HepG2 (cell line): ENCODE data around the gene TRIM77. TPM values are rescaled to one million over a fixed set of nuclear protein-coding genes. Genes with fewer than 3 reads are reported as not detected.

Experiments
- ATAC-seq: fragments of 200-7000 bp; cut with Tn5 transposase; 3 replicates; pipeline ENCODE4 v1.9.1; 2020; ENCODE audit warnings: mild to moderate bottlenecking, moderate library complexity
- BruUV-seq: library from RNA; stranded (reverse); fragments of 400-500 nt; replicated peaks from 2 replicates; lab custom pipeline; 2021; lab: Mats Ljungman, UMichigan
- CTCF ChIA-PET: fragments of 300-600 bp; formaldehyde crosslinking; extraction: SDS; loops from one replicate; lab custom pipeline; 2021; ENCODE audit warnings: low total read pairs, inconsistent platforms, low intra/inter-chr PET ratio; lab: Yijun Ruan, JAX
- POLR2A ChIA-PET: fragments of 350-600 bp; sonication (Branson Sonifier 250); formaldehyde crosslinking; loops from one replicate; lab custom pipeline; 2020; ENCODE audit warnings: antibody characterized with exemption, inconsistent platforms; lab: Yijun Ruan, JAX
- DNase-seq: peaks from one replicate; pipeline ENCODE4 v3.0.0-alpha.2; 2015; ENCODE audit warnings: low spot score
- FAIRE-seq: peaks from 3 replicates; lab custom pipeline; 2011; peaks lifted over from hg19 to GRCh38; lab: Jason Lieb, UNC
- H2AFZ ChIP-seq: one replicate; pipeline ENCODE4 v1.6.1; 2011; ENCODE audit warnings: low read length, inconsistent platforms
- H3K27ac ChIP-seq: fragments of 300-600 bp; 3 replicates; pipeline ENCODE4 v1.8.0; 2011; ENCODE audit warnings: mixed run types, mild to moderate bottlenecking, mixed read lengths, low read length, inconsistent platforms; ENCODE audit not compliant: insufficient read depth; ENCODE audit errors: extremely low read length
- H3K27me3 ChIP-seq, 2 experiments: fragments of 200-600 bp in 1 of 2; 2 replicates in 1 of 2; 3 replicates in 1 of 2; pipeline versions ENCODE4 v1.6.0 to v1.8.0; 2011; ENCODE audit warnings: low read length in 2 of 2, mild to moderate bottlenecking in 2 of 2, moderate library complexity in 2 of 2, inconsistent platforms in 1 of 2; ENCODE audit not compliant: insufficient read depth in 2 of 2, control insufficient read depth in 1 of 2
- H3K36me3 ChIP-seq, 2 experiments: fragments of 200-600 bp in 1 of 2; replicated peaks in 1 of 2; 2 replicates in 1 of 2; 3 replicates in 1 of 2; pipeline versions ENCODE4 v1.5.1 to v1.8.0; 2011; ENCODE audit warnings: low read length in 2 of 2, inconsistent platforms in 1 of 2; ENCODE audit not compliant: insufficient read depth in 2 of 2, control insufficient read depth in 1 of 2
- H3K4me1 ChIP-seq: 2 replicates; pipeline ENCODE4 v1.5.1; 2012; ENCODE audit warnings: low read length, inconsistent platforms; ENCODE audit not compliant: insufficient read depth
- H3K4me2 ChIP-seq: 2 replicates; pipeline ENCODE4 v1.6.0; 2011; ENCODE audit warnings: low read depth, low read length, inconsistent platforms
- H3K4me3 ChIP-seq, 3 experiments: fragments of 200-600 bp in 1 of 3; sonication (generic), shearing (Covaris generic) in 1 of 3; replicated peaks in 1 of 3; 2 replicates each; pipeline ENCODE4 v1.5.1; 2011 to 2016; ENCODE audit warnings: low read length in 3 of 3, inconsistent platforms in 2 of 3, low read depth in 2 of 3, mild to moderate bottlenecking in 2 of 3, control low read depth in 1 of 3, mixed read lengths in 1 of 3; ENCODE audit not compliant: insufficient read depth in 1 of 3
- H3K79me2 ChIP-seq: one replicate; pipeline ENCODE4 v1.6.1; 2011; ENCODE audit warnings: low read length, inconsistent platforms; ENCODE audit not compliant: insufficient read depth
- H3K9ac ChIP-seq: 2 replicates; pipeline ENCODE4 v1.6.0; 2011; ENCODE audit warnings: mild to moderate bottlenecking, low read depth, low read length, inconsistent platforms; ENCODE audit not compliant: insufficient read depth
- H3K9me3 ChIP-seq: 2 replicates; pipeline ENCODE4 v1.5.1; 2012; ENCODE audit warnings: mild to moderate bottlenecking, low read length
- H4K20me1 ChIP-seq: 2 replicates; pipeline ENCODE4 v1.6.0; 2011; ENCODE audit warnings: inconsistent platforms, mild to moderate bottlenecking, low read length, moderate library complexity; ENCODE audit not compliant: insufficient read depth
- ARNTL ChIP-seq: sonication (generic); formaldehyde crosslinking; IDR thresholded peaks from 2 replicates; pipeline ENCODE4 v1.4.0; 2020; ENCODE audit warnings: mild to moderate bottlenecking, missing genetic modification reagents
- CHD4 ChIP-seq: fragments of 200-600 bp; sonication (generic); IDR thresholded peaks from 2 replicates; pipeline ENCODE4 v1.7.0; 2017; ENCODE audit warnings: mild to moderate bottlenecking, low read length, borderline replicate concordance
- DRAP1 ChIP-seq: IDR thresholded peaks from 2 replicates; pipeline ENCODE4 v1.6.1; 2016; ENCODE audit warnings: missing genetic modification reagents, missing compliant biosample characterization
- FUBP1 ChIP-seq: sonication (generic); formaldehyde crosslinking; IDR thresholded peaks from 2 replicates; pipeline ENCODE4 v1.5.1; 2020; ENCODE audit warnings: missing genetic modification reagents, mild to moderate bottlenecking, borderline replicate concordance
- GATA4 ChIP-seq: sonication (generic); IDR thresholded peaks from 2 replicates; pipeline ENCODE4 v1.6.1; 2016; ENCODE audit warnings: antibody characterized with exemption, low read depth, borderline replicate concordance
- HES4 ChIP-seq: sonication (generic); formaldehyde crosslinking; IDR thresholded peaks from 2 replicates; pipeline ENCODE4 v1.9.0; 2021; ENCODE audit warnings: mild to moderate bottlenecking, missing genetic modification reagents, borderline replicate concordance
- KDM1A ChIP-seq: IDR thresholded peaks from 2 replicates; pipeline ENCODE4 v1.6.1; 2016; ENCODE audit warnings: missing compliant biosample characterization
- KLF9 ChIP-seq: IDR thresholded peaks from 2 replicates; pipeline ENCODE4 v1.6.1; 2016; ENCODE audit warnings: low read depth
- MATR3 ChIP-seq: sonication (generic); formaldehyde crosslinking; IDR thresholded peaks from 2 replicates; pipeline ENCODE4 v1.4.0; 2020; ENCODE audit warnings: missing genetic modification reagents
- SNRNP70 ChIP-seq: fragments of 200-400 bp; formaldehyde crosslinking; IDR thresholded peaks from 2 replicates; pipeline ENCODE4 v1.6.1; 2017; ENCODE audit warnings: mild to moderate bottlenecking, low read depth, low read length, moderate library complexity
- TBX3 ChIP-seq: fragments of 450-650 bp; IDR thresholded peaks from 2 replicates; pipeline ENCODE4 v1.6.1; 2017; ENCODE audit warnings: antibody characterized with exemption, mild to moderate bottlenecking, inconsistent platforms, borderline replicate concordance
- U2AF2 ChIP-seq: fragments of 200-400 bp; formaldehyde crosslinking; IDR thresholded peaks from 2 replicates; pipeline ENCODE4 v1.6.1; 2017; ENCODE audit warnings: low read depth, mild to moderate bottlenecking, low read length
- ZNF121 ChIP-seq: sonication (generic); formaldehyde crosslinking; IDR thresholded peaks from 2 replicates; pipeline ENCODE4 v1.5.0; 2020; ENCODE audit warnings: mild to moderate bottlenecking, missing genetic modification reagents
- ZNF274 ChIP-seq: sonication (generic); formaldehyde crosslinking; IDR thresholded peaks from 2 replicates; pipeline ENCODE4 v1.5.1; 2020; ENCODE audit warnings: mild to moderate bottlenecking, missing genetic modification reagents
- ZNF512B ChIP-seq: sonication (generic); formaldehyde crosslinking; IDR thresholded peaks from 2 replicates; pipeline ENCODE4 v1.5.1; 2020; ENCODE audit warnings: missing genetic modification reagents, mild to moderate bottlenecking, borderline replicate concordance
- ZNF660 ChIP-seq: sonication (generic); formaldehyde crosslinking; IDR thresholded peaks from 2 replicates; pipeline ENCODE4 v1.5.1; 2020; ENCODE audit warnings: mild to moderate bottlenecking, low read depth, missing genetic modification reagents, borderline replicate concordance
- ZNF703 ChIP-seq: sonication (generic); formaldehyde crosslinking; IDR thresholded peaks from 2 replicates; pipeline ENCODE4 v1.5.1; 2020; ENCODE audit warnings: missing genetic modification reagents, mild to moderate bottlenecking, moderate library complexity, borderline replicate concordance
- ZNF781 ChIP-seq: sonication (generic); formaldehyde crosslinking; IDR thresholded peaks from 2 replicates; pipeline ENCODE4 v1.5.1; 2020; ENCODE audit warnings: borderline replicate concordance, mild to moderate bottlenecking, missing genetic modification reagents; ENCODE audit errors: not compliant biosample characterization
- WGBS: methylation state at CpG from one replicate; pipeline ENCODE4 v1.1.6; 2017; ENCODE audit warnings: low lambda C conversion rate; 5-methylcytosine and 5-hydroxymethylcytosine counted together
- in situ Hi-C: cut with HindIII; loops from 2 replicates; pipeline ENCODE4 v1.10.0; 2017; ENCODE audit warnings: low pct_unique_long_range_greater_than_20kb; ENCODE audit not compliant: extremely low pct_ligation_motif_present
- intact Hi-C: fragments of 100-400 bp; cut with micrococcal nuclease; formaldehyde crosslinking; loops from one replicate; pipeline ENCODE4 v1.10.0; 2022; ENCODE audit not compliant: unreplicated experiment
- polyA plus RNA-seq, 8 experiments: library from polyadenylated mRNA; depleted of rRNA in 3 of 8; stranded (reverse) in 7 of 8; unstranded in 1 of 8; fragments of >200 nt; fragmentation: Illumina TruSeq in 4 of 8; extraction: Trizol in 4 of 8; gene quantifications; 2 replicates each; pipeline versions ENCODE4 v1.2.1 to v1.2.3, GENCODE V29; 2011 to 2016; ENCODE audit warnings: low read depth in 4 of 8, missing spikeins in 1 of 8, mixed read lengths in 1 of 8; ENCODE audit not compliant: insufficient read depth in 1 of 8
- total RNA-seq, 5 experiments: library from RNA; depleted of rRNA; stranded (reverse); fragments of >200 nt; fragmentation: Illumina TruSeq; extraction: Trizol; gene quantifications; 2 replicates each; pipeline ENCODE4 v1.2.3, GENCODE V29; 2016; ENCODE audit warnings: low read depth in 1 of 5

Gene TRIM77
- total and polyA plus RNA-seq, 2 of the 13 experiments (the other 11 are each of a cell fraction or from before 2014, with no cell fraction given), result not detected

- TF ChIP-seq FUBP1 (CRISPR knock-in tag), result no peak
- no peak for TF ChIP-seq ZNF781 (CRISPR knock-in tag)
- TF ChIP-seq TBX3, result no peak
- no peak for TF ChIP-seq HES4
- TF ChIP-seq U2AF2, result no peak
- no peak for TF ChIP-seq CHD4
- TF ChIP-seq ZNF121, result no peak
Observed at GRCh38 chr11:89736566-89736965, 26.5 kb downstream of the TRIM77 start (continued).

- in situ Hi-C loops (no loop called here), intact Hi-C loops (no loop called here)
- H3K4me2 ChIP-seq, result no peak overlapping the region
- WGBS, result 19% methylated on average over 3 of the region's 3 CpGs
- ATAC-seq (no peak), FAIRE-seq (no peak), DNase-seq (no peak)
- H4K20me1 ChIP-seq, result no peaks in the 10 kb centered on the region
- H3K79me2 ChIP-seq, result no peaks in the 10 kb centered on the region
- H3K27ac ChIP-seq, result no peak overlapping the region
- H3K27me3 ChIP-seq, result no peaks in the 10 kb centered on the region
- ChIA-PET CTCF (no interaction called here), POLR2A (no interaction called here)
- H3K9me3 ChIP-seq, result no peaks in the 10 kb centered on the region
- no TSS peak for BruUV-seq
- no peak overlapping the region for H3K9ac ChIP-seq
- no peaks in the 10 kb centered on the region for H3K36me3 ChIP-seq
- no peak overlapping the region for H2AFZ ChIP-seq
- H3K4me3 ChIP-seq, result no peak overlapping the region
- no peaks in the 10 kb centered on the region for H3K4me1 ChIP-seq
- TF ChIP-seq ARNTL (CRISPR knock-in tag), result no peak
- TF ChIP-seq MATR3 (CRISPR knock-in tag), result no peak
- TF ChIP-seq KLF9 (CRISPR knock-in tag), result no peak
- no peak for TF ChIP-seq SNRNP70
- no peak for TF ChIP-seq ZNF512B (CRISPR knock-in tag)
- no peak for TF ChIP-seq GATA4
- TF ChIP-seq DRAP1, result no peak
- TF ChIP-seq ZNF660 (CRISPR knock-in tag), result no peak
- TF ChIP-seq KDM1A (CRISPR knock-in tag), result no peak
- TF ChIP-seq ZNF703 (CRISPR knock-in tag), result no peak
- TF ChIP-seq ZNF274 (CRISPR knock-in tag), result no peak
Observed at GRCh38 chr11:89737116-89737515, 27.0 kb downstream of the TRIM77 start.
